HepG2 (cell line): ENCODE measurements around the gene LOC128125822.

Experiments used
- JUND ChIP-seq: sonication (generic); formaldehyde crosslinking; IDR thresholded peaks from 2 replicates; pipeline ENCODE4 v1.8.0; 2022; ENCODE audit warnings: mild to moderate bottlenecking, missing genetic modification reagents
- MAFK ChIP-seq, 2 experiments: IDR thresholded peaks in 1 of 2; conservative IDR thresholded peaks in 1 of 2; 2 replicates each; pipeline ENCODE4 v1.6.1; 2011; ENCODE audit warnings: improper control_type of control experiment in 2 of 2, low read length in 2 of 2
- NBN ChIP-seq: fragments of 450-650 bp; conservative IDR thresholded peaks from 2 replicates; pipeline ENCODE4 v1.6.1; 2017
- PCBP2 ChIP-seq: fragments of 200-400 bp; formaldehyde crosslinking; optimal IDR thresholded peaks from 2 replicates; pipeline ENCODE3; 2018; ENCODE audit warnings: low read length, low read depth; ENCODE audit not compliant: poor library complexity, severe bottlenecking
- RAD21 ChIP-seq: fragments of 450-650 bp; formaldehyde crosslinking; IDR thresholded peaks from 2 replicates; pipeline ENCODE4 v1.5.0; 2020; ENCODE audit warnings: mild to moderate bottlenecking
- SP1 ChIP-seq, 2 experiments: fragments of 450-650 bp in 1 of 2; sonication (generic) in 1 of 2; formaldehyde crosslinking in 1 of 2; IDR thresholded peaks; 2 replicates each; pipeline versions ENCODE4 v1.4.0 to v1.6.1; 2016 to 2020; ENCODE audit warnings: missing genetic modification reagents in 1 of 2
- SSRP1 ChIP-seq: IDR thresholded peaks from 2 replicates; pipeline ENCODE4 v1.6.1; 2016; ENCODE audit warnings: control low read depth
- TARDBP ChIP-seq: sonication (generic); formaldehyde crosslinking; IDR thresholded peaks from 2 replicates; pipeline ENCODE4 v1.8.0; 2022; ENCODE audit warnings: mild to moderate bottlenecking, missing genetic modification reagents
- ZNF317 ChIP-seq: sonication (generic); formaldehyde crosslinking; IDR thresholded peaks from 2 replicates; pipeline ENCODE4 v1.5.0; 2020; ENCODE audit warnings: mild to moderate bottlenecking, missing genetic modification reagents
- ZNF335 ChIP-seq: sonication (generic); formaldehyde crosslinking; IDR thresholded peaks from 2 replicates; pipeline ENCODE4 v1.4.0; 2020; ENCODE audit warnings: missing genetic modification reagents
- TF ChIP-seq, protein P1 (sequence below): sonication (generic); formaldehyde crosslinking; IDR thresholded peaks from 2 replicates; pipeline ENCODE4 v1.5.0; 2020; ENCODE audit warnings: mild to moderate bottlenecking, missing genetic modification reagents, moderate library complexity

DNA sequence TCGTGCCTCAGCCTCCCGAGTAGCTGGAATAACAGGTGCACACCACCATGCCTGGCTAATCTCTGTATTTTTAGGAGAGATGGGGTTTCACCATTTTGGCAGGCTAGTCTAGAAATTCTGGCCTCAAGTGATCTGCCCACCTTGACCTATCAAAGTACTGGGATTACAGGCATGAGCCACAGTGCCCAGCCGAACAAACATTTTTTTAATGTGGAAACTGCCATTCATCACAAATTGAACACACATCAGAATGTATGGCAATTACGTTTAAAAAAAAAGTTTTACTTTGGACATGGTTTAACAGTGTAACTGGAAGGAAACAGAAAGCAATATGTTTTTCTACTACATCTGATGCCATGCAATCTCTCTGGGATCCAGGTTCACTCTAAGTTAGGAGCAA is 38.3 kb upstream of the LOC128125822 start:
- TF ChIP-seq MAFK (conservative IDR thresholded peaks at IDR 0.05 in 1 of 2, IDR thresholded peaks at IDR 0.05 in 1 of 2; ENCODE audit: low read length in 2 of 2) (no peak), ZNF335 (CRISPR knock-in tag) (no peak), ZNF317 (no peak), SP1 (IDR thresholded peaks at IDR 0.05) (no peak), SP1 (CRISPR knock-in tag; IDR thresholded peaks at IDR 0.05) (no peak), JUND (CRISPR knock-in tag) (no peak), NBN (no peak), RAD21 (CRISPR knock-in tag) (no peak), TARDBP (CRISPR knock-in tag) (no peak), PCBP2 (no peak), SSRP1 (CRISPR knock-in tag) (no peak)
- TF ChIP-seq, protein P1, sequence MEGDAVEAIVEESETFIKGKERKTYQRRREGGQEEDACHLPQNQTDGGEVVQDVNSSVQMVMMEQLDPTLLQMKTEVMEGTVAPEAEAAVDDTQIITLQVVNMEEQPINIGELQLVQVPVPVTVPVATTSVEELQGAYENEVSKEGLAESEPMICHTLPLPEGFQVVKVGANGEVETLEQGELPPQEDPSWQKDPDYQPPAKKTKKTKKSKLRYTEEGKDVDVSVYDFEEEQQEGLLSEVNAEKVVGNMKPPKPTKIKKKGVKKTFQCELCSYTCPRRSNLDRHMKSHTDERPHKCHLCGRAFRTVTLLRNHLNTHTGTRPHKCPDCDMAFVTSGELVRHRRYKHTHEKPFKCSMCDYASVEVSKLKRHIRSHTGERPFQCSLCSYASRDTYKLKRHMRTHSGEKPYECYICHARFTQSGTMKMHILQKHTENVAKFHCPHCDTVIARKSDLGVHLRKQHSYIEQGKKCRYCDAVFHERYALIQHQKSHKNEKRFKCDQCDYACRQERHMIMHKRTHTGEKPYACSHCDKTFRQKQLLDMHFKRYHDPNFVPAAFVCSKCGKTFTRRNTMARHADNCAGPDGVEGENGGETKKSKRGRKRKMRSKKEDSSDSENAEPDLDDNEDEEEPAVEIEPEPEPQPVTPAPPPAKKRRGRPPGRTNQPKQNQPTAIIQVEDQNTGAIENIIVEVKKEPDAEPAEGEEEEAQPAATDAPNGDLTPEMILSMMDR (CRISPR knock-in tag), result no peak
